NCI-H2081 (cell line): Measurements from ENCODE around the gene DGKA.
"Not testable (repeated sequence)": the region's sequence is repeated elsewhere in the genome, so short reads cannot be mapped to it uniquely, and the experiment has no call there.

Experiments
- DNase-seq, 2 experiments: peaks; one replicate each; lab custom pipeline; 2025; lab: John Stamatoyannopoulos, UW

DGKA gene

GRCh38 chr12:55999522-55999921, 68.6 kb downstream of the DGKA start:
- DNase-seq: not testable (repeated sequence)

- DNase-seq: not testable (repeated sequence)
These were observed 69.1 kb downstream of the DGKA start for GRCh38 chr12:55999999-56000540.

GRCh38 chr12:56001487-56002100, 70.6 kb downstream of the DGKA start:
- no peak for DNase-seq

GRCh38 chr12:56003376-56003775, 72.4 kb downstream of the DGKA start:
- DNase-seq: not testable (repeated sequence)
